Glutamatergic neuron (in vitro differentiated cells): ENCODE measurements around the gene NAA38. TPM values are rescaled to one million over a fixed set of nuclear protein-coding genes. Genes with fewer than 3 reads are reported as not detected.

Experiments used
- DNase-seq: peaks from one replicate; pipeline ENCODE4 v3.0.0; 2022
- H3K27ac Mint-ChIP-seq: one replicate; pipeline ENCODE4 v1.8.0; 2020; ENCODE audit warnings: mild to moderate bottlenecking, mixed read lengths, inconsistent platforms; ENCODE audit not compliant: unreplicated experiment
- H3K27me3 Mint-ChIP-seq: one replicate; pipeline ENCODE4 v1.8.0; 2020; ENCODE audit warnings: mild to moderate bottlenecking, moderate library complexity, mixed read lengths, inconsistent platforms; ENCODE audit not compliant: unreplicated experiment
- H3K36me3 Mint-ChIP-seq: one replicate; pipeline ENCODE4 v1.8.0; 2020; ENCODE audit warnings: mild to moderate bottlenecking, mixed read lengths, inconsistent platforms; ENCODE audit not compliant: unreplicated experiment
- H3K4me1 Mint-ChIP-seq: one replicate; pipeline ENCODE4 v1.8.0; 2020; ENCODE audit warnings: mild to moderate bottlenecking, low read depth, mixed read lengths, inconsistent platforms; ENCODE audit not compliant: unreplicated experiment
- H3K4me3 Mint-ChIP-seq: one replicate; pipeline ENCODE4 v1.8.0; 2020; ENCODE audit warnings: mild to moderate bottlenecking, mixed read lengths, inconsistent platforms; ENCODE audit not compliant: unreplicated experiment
- H3K9me3 Mint-ChIP-seq: one replicate; pipeline ENCODE4 v1.8.0; 2020; ENCODE audit warnings: mild to moderate bottlenecking, moderate library complexity, mixed read lengths, inconsistent platforms; ENCODE audit not compliant: unreplicated experiment
- total RNA-seq: library from RNA; stranded (reverse); fragmentation: NEBNext Ultra II Directional; extraction: Animal tissue kit (Norgen Biotek cat#: 25700); gene quantifications from one replicate; pipeline ENCODE4 v1.2.1, GENCODE V29; 2021; ENCODE audit not compliant: unreplicated experiment
- TF ChIP-seq, protein P1 (sequence below): fragments of 200-600 bp; sonication (generic); IDR thresholded peaks from one replicate; pipeline ENCODE4 v1.5.0; 2021; ENCODE audit not compliant: partially characterized antibody, unreplicated experiment

The NAA38 gene
- total RNA-seq, 1 donor from 2014 or later: 49.7 TPM

DNA sequence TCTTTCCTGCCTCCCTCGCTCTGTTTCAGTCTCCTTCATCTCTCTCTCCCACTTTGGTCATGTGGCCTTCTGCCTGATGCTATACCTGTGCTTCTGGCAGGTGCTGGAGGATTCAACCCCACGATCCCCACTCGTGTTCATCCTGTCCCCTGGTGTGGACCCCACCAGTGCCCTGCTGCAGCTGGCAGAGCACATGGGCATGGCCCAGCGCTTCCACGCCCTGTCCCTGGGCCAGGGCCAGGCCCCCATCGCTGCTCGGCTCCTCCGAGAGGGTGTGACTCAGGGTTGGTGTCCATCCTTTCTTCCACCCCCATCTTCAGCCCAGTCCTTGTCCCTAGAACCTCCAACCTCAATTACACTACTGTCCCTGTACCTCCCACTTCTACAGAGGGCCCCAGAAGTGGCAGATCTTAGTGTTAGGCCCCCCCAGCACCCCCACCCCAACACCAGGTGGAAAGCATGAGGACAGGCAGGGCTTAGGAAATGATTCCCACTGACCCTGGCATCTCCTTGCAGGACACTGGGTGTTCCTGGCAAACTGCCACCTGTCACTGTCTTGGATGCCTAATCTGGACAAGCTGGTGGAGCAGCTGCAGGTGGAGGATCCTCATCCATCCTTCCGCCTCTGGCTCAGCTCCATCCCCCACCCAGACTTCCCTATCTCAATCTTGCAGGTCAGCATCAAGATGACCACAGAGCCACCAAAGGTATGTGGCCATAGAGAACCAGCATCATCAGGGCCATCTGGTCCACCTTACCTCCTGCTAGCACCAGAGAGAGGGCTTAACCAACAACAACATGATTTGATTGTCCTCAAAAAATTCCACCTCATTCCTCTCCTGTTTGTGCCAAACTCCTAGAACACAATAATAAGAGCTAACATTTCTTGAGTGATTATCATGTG lies 33.1 kb downstream of the NAA38 start:
- no peaks in the 10 kb centered on the region for H3K9me3 Mint-ChIP-seq
- H3K4me3 Mint-ChIP-seq: no peak overlapping the region
- no peaks in the 10 kb centered on the region for H3K4me1 Mint-ChIP-seq
- H3K27me3 Mint-ChIP-seq: peaks cover 11% of the 10 kb centered on the region
- TF ChIP-seq, protein P1, sequence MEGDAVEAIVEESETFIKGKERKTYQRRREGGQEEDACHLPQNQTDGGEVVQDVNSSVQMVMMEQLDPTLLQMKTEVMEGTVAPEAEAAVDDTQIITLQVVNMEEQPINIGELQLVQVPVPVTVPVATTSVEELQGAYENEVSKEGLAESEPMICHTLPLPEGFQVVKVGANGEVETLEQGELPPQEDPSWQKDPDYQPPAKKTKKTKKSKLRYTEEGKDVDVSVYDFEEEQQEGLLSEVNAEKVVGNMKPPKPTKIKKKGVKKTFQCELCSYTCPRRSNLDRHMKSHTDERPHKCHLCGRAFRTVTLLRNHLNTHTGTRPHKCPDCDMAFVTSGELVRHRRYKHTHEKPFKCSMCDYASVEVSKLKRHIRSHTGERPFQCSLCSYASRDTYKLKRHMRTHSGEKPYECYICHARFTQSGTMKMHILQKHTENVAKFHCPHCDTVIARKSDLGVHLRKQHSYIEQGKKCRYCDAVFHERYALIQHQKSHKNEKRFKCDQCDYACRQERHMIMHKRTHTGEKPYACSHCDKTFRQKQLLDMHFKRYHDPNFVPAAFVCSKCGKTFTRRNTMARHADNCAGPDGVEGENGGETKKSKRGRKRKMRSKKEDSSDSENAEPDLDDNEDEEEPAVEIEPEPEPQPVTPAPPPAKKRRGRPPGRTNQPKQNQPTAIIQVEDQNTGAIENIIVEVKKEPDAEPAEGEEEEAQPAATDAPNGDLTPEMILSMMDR: no peak
- H3K27ac Mint-ChIP-seq: no peak overlapping the region
- DNase-seq: no peak
- H3K36me3 Mint-ChIP-seq: no peaks in the 10 kb centered on the region

DNA sequence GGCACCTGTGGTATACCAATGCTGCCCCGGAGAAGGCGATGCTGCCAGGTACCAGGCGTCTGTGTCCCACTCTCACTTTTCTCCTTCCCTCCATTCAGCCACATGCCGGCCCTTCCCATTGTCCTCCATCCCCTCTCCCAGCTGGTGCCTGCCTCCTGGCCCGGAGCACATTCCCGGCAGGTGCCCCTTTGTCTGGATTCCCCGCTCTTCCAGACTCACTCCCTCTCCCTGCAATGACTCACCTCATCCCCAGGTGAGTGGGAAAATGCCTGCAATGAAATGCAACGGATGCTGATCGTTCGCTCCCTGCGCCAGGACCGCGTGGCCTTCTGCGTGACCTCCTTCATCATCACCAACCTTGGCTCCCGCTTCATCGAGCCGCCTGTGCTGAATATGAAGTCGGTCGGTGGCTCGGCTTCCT lies 33.8 kb downstream of the NAA38 start:
- Mint-ChIP-seq H3K27ac (no peak overlapping the region), H3K4me1 (no peaks in the 10 kb centered on the region), H3K36me3 (no peaks in the 10 kb centered on the region), H3K27me3 (peaks cover 11% of the 10 kb centered on the region), H3K9me3 (no peaks in the 10 kb centered on the region), H3K4me3 (no peak overlapping the region)
- no peak for DNase-seq
- TF ChIP-seq, protein P1: no peak

DNA sequence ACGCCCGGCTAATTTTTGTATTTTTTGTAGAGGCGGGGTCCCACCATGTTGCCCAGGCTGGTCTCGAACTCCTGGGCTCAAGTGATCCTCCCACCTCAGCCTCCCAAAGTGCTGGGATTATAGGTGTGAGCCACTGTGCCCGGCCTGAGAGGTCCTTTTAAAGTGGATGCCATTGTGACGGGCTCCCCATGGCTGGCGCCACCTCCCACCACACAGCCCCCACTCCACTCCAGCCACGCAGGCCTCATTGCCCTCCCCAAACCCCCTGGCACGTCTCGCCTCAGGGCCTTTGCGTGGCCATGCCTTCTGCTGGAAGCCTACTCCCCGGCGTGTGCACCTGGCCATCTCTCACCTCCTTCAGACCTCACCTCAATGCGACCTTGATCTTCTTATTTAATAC lies 35.2 kb downstream of the NAA38 start:
- H3K9me3 Mint-ChIP-seq: no peaks in the 10 kb centered on the region
- peaks cover 11% of the 10 kb centered on the region for H3K27me3 Mint-ChIP-seq
- H3K4me3 Mint-ChIP-seq: no peak overlapping the region
- H3K36me3 Mint-ChIP-seq: no peaks in the 10 kb centered on the region
- TF ChIP-seq, protein P1: no peak
- H3K4me1 Mint-ChIP-seq: no peaks in the 10 kb centered on the region
- no peak overlapping the region for H3K27ac Mint-ChIP-seq
- no peak for DNase-seq

DNA sequence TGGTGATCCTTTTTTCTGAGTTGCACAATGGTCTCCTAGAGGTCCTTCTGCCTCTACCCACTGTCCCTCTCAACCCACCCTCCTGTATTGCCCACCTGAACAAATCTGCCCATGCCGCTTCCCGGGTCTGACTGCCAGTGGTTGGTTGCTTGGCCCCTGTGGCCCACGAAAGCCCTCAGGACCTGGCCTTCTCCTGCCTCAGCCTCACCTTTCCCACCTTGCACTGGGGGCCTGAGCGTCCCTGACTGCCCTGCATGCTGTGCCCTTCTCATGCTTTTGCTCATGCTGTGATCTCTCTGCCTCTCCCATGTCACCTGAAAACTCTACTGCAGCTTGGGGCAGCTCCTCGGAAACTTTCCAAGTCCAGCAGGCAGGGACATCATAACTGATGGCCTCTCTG lies 37.1 kb downstream of the NAA38 start:
- no peaks in the 10 kb centered on the region for H3K4me1 Mint-ChIP-seq
- no peak overlapping the region for H3K27ac Mint-ChIP-seq
- TF ChIP-seq, protein P1: no peak
- H3K4me3 Mint-ChIP-seq: no peak overlapping the region
- H3K27me3 Mint-ChIP-seq: peaks cover 11% of the 10 kb centered on the region
- no peaks in the 10 kb centered on the region for H3K36me3 Mint-ChIP-seq
- no peak for DNase-seq
- H3K9me3 Mint-ChIP-seq: no peaks in the 10 kb centered on the region
